K562 (cell line): Measurements from ENCODE around the gene NUP62. TPM values are rescaled to one million over a fixed set of nuclear protein-coding genes. Genes with fewer than 3 reads are reported as not detected.

ENCODE experiments used
- ARID2 ChIP-seq: fragments of 450-650 bp; IDR thresholded peaks from 2 replicates; pipeline ENCODE4 v1.6.1; 2017; ENCODE audit warnings: antibody characterized with exemption, mild to moderate bottlenecking
- ATF3 ChIP-seq, 2 experiments: fragments of 450-650 bp in 1 of 2; sonication (generic) in 1 of 2; formaldehyde crosslinking in 1 of 2; IDR thresholded peaks in 1 of 2; conservative IDR thresholded peaks in 1 of 2; 2 replicates each; pipeline versions ENCODE4 v1.6.1 to v1.8.1; 2016 to 2023; ENCODE audit warnings: mild to moderate bottlenecking in 2 of 2, moderate library complexity in 2 of 2, inconsistent platforms in 1 of 2, missing genetic modification reagents in 1 of 2
- CEBPZ ChIP-seq: fragments of 150-350 bp; IDR thresholded peaks from 2 replicates; pipeline ENCODE4 v1.6.1; 2014; ENCODE audit warnings: low read depth, mild to moderate bottlenecking, low read length, borderline replicate concordance
- FOSL1 ChIP-seq: fragments of 200-800 bp; sonication (Bioruptor generic); conservative IDR thresholded peaks from 2 replicates; pipeline ENCODE4 v1.6.1; 2016; ENCODE audit warnings: missing genetic modification characterization, missing compliant biosample characterization
- FOXK1 ChIP-seq: sonication (generic); formaldehyde crosslinking; IDR thresholded peaks from 2 replicates; pipeline ENCODE4 v1.8.0; 2022; ENCODE audit warnings: missing genetic modification reagents, mild to moderate bottlenecking, borderline replicate concordance
- GABPA ChIP-seq: fragments of 200-800 bp; sonication (Bioruptor generic); conservative IDR thresholded peaks from 2 replicates; pipeline ENCODE4 v1.6.1; 2016; ENCODE audit warnings: low read depth, missing genetic modification characterization, missing compliant biosample characterization
- MEIS2 ChIP-seq: fragments of 450-650 bp; IDR thresholded peaks from 2 replicates; pipeline ENCODE4 v1.6.1; 2014; ENCODE audit warnings: mild to moderate bottlenecking; ENCODE audit not compliant: partially characterized antibody
- NR3C1 ChIP-seq: sonication (generic); formaldehyde crosslinking; IDR thresholded peaks from 2 replicates; pipeline ENCODE4 v1.8.1; 2022; ENCODE audit warnings: missing genetic modification reagents
- RBBP5 ChIP-seq: fragments of 200-600 bp; sonication (generic); IDR thresholded peaks from 2 replicates; pipeline ENCODE4 v1.6.1; 2012; ENCODE audit warnings: borderline replicate concordance, mild to moderate bottlenecking, low read length, control low read depth, inconsistent platforms; ENCODE audit not compliant: insufficient read depth, poor library complexity, severe bottlenecking
- SAP30 ChIP-seq: fragments of 200-600 bp; sonication (generic); IDR thresholded peaks from 2 replicates; pipeline ENCODE4 v1.6.1; 2012; ENCODE audit warnings: borderline replicate concordance, low read depth, mild to moderate bottlenecking, moderate library complexity, low read length, control low read depth, inconsistent platforms; ENCODE audit not compliant: insufficient read depth, poor library complexity, severe bottlenecking
- SIX5 ChIP-seq, 2 experiments: IDR thresholded peaks; 2 replicates each; pipeline ENCODE4 v1.6.1; 2011; ENCODE audit warnings: low read length in 2 of 2, borderline replicate concordance in 1 of 2, low read depth in 1 of 2, mild to moderate bottlenecking in 1 of 2, moderate library complexity in 1 of 2; ENCODE audit not compliant: insufficient read depth in 1 of 2
- SMAD1 ChIP-seq: fragments of 150-350 bp; IDR thresholded peaks from 2 replicates; pipeline ENCODE4 v1.6.1; 2014; ENCODE audit warnings: low read length, low read depth; ENCODE audit not compliant: partially characterized antibody
- STAT5A ChIP-seq: IDR thresholded peaks from 2 replicates; pipeline ENCODE4 v1.6.1; 2012; ENCODE audit warnings: low read length, inconsistent platforms, borderline replicate concordance
- TEAD1 ChIP-seq, 2 experiments: fragments of 450-650 bp in 1 of 2; sonication (generic) in 1 of 2; formaldehyde crosslinking; IDR thresholded peaks; 2 replicates each; pipeline versions ENCODE4 v1.4.0 to v1.8.0; 2020 to 2022; ENCODE audit warnings: mild to moderate bottlenecking in 2 of 2, missing genetic modification reagents in 1 of 2
- XRCC3 ChIP-seq: fragments of 450-650 bp; IDR thresholded peaks from 2 replicates; pipeline ENCODE4 v1.6.1; 2017; ENCODE audit warnings: mild to moderate bottlenecking, moderate library complexity
- ZNF584 ChIP-seq: fragments of 200-800 bp; sonication (Bioruptor generic); IDR thresholded peaks from 2 replicates; pipeline ENCODE4 v1.6.1; 2016; ENCODE audit warnings: low read depth, mild to moderate bottlenecking, missing genetic modification characterization, missing compliant biosample characterization
- ZNF778 ChIP-seq: fragments of 450-650 bp; formaldehyde crosslinking; IDR thresholded peaks from 2 replicates; pipeline ENCODE4 v1.4.0; 2020; ENCODE audit warnings: mild to moderate bottlenecking, moderate library complexity
- polyA plus RNA-seq, 8 experiments: library from polyadenylated mRNA; depleted of rRNA in 4 of 8; stranded (reverse) in 5 of 8; unstranded in 3 of 8; fragments of >200 nt; fragmentation: Nextera tagmentation in 2 of 8; fragmentation: Illumina TruSeq in 1 of 8; extraction: Ambion mirVana in 2 of 8; extraction: Trizol in 1 of 8; gene quantifications; 2 replicates each; pipeline versions ENCODE4 v1.2.1 to v1.2.3, GENCODE V29; 2011 to 2014; ENCODE audit warnings: inconsistent platforms in 1 of 8, missing spikeins in 1 of 8
- total RNA-seq, 7 experiments: library from RNA; depleted of rRNA in 6 of 7; stranded (reverse); fragments of >200 nt in 6 of 7; fragmentation: Illumina TruSeq in 2 of 7; extraction: Trizol in 2 of 7; gene quantifications; 2 replicates each; pipeline versions ENCODE4 v1.2.1 to v1.2.3, GENCODE V29; 2011 to 2021; ENCODE audit warnings: low replicate concordance in 1 of 7
- TF ChIP-seq, protein P1 (sequence below): fragments of 250-450 bp; sonication (Bioruptor Pico); IDR thresholded peaks from 2 replicates; pipeline ENCODE4 v1.5.0; 2021

Gene NUP62
- total and polyA plus RNA-seq, 9 of the 15 experiments (the other 6 are each of a cell fraction or from before 2014, with no cell fraction given) = 16.9 to 109 (median 66.0) TPM

- TF ChIP-seq TEAD1 (CRISPR knock-in tag; IDR thresholded peaks at IDR 0.05) (peak in 1 of 2 experiments; percentile 93; a peak in 2 of 4 replicates), NR3C1 (CRISPR knock-in tag) (no peak), CEBPZ (no peak), ATF3 (IDR thresholded peaks at IDR 0.05) (no peak), ATF3 (CRISPR knock-in tag; conservative IDR thresholded peaks at IDR 0.05) (no peak), MEIS2 (no peak), SMAD1 (no peak), FOSL1 (tag) (peak; percentile 68), ZNF778 (no peak), SAP30 (no peak), ARID2 (no peak), RBBP5 (no peak), SIX5 (IDR thresholded peaks at IDR 0.05; ENCODE audit: borderline replicate concordance in 1 of 2, insufficient read depth in 1 of 2, low read depth in 1 of 2, low read length in 2 of 2) (no peak), GABPA (tag) (no peak), XRCC3 (no peak), ZNF584 (CRISPR knock-in tag) (no peak), STAT5A (no peak), FOXK1 (no peak)
- TF ChIP-seq, protein P1, sequence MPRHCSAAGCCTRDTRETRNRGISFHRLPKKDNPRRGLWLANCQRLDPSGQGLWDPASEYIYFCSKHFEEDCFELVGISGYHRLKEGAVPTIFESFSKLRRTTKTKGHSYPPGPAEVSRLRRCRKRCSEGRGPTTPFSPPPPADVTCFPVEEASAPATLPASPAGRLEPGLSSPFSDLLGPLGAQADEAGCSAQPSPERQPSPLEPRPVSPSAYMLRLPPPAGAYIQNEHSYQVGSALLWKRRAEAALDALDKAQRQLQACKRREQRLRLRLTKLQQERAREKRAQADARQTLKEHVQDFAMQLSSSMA (CRISPR knock-in tag) = no peak
Observed at GRCh38 chr19:49976496-49976895, 47.2 kb upstream of the NUP62 start (continued).
